HL-60/S4 treated with phorbol 12-myristate 13-acetate at 8.2 ng/mL for 4 days and 3 days (cell line): ENCODE data around the gene DCXR.

Source experiments
- in situ Hi-C: fragments of 300-500 bp; cut with MboI; formaldehyde crosslinking; loops from 2 replicates; pipeline ENCODE4 v1.15.0; 2022; ENCODE audit warnings: low sequenced_read_pairs

The DCXR gene

GRCh38 chr17:82073446-82073845 is 35.9 kb upstream of the DCXR start:
- in situ Hi-C loops = no loop called here

GRCh38 chr17:82072827-82073226 is 35.3 kb upstream of the DCXR start:
- in situ Hi-C loops = no loop called here

GRCh38 chr17:82070611-82071010 is 33.1 kb upstream of the DCXR start:
- in situ Hi-C loops = no loop called here

- in situ Hi-C loops = no loop called here
Measured at GRCh38 chr17:82065638-82066303, 28.3 kb upstream of the DCXR start, which contains the start of gene DUS1L. Gene DUS1L, minus strand, starts transcription at chr17:82065804. Its CDS starts 745 bp downstream, at chr17:82065059.

GRCh38 chr17:82065193-82065637 is 27.7 kb upstream of the DCXR start:
- in situ Hi-C loops = no loop called here

GRCh38 chr17:82064433-82065192 is 27.1 kb upstream of the DCXR start:
- in situ Hi-C loops = no loop called here

- in situ Hi-C loops = no loop called here
Measured at GRCh38 chr17:82063424-82064415, 26.2 kb upstream of the DCXR start.

- in situ Hi-C loops = no loop called here
Measured at GRCh38 chr17:82062984-82063368, 25.5 kb upstream of the DCXR start.

- in situ Hi-C loops = no loop called here
Measured at GRCh38 chr17:82062076-82062983, 24.8 kb upstream of the DCXR start.

GRCh38 chr17:82061047-82061925 is 23.8 kb upstream of the DCXR start:
- in situ Hi-C loops = no loop called here

- in situ Hi-C loops = no loop called here
Measured at GRCh38 chr17:82060614-82061013, 23.1 kb upstream of the DCXR start.

- in situ Hi-C loops = no loop called here
Measured at GRCh38 chr17:82060001-82060380, 22.5 kb upstream of the DCXR start.

- in situ Hi-C loops = no loop called here
Measured at GRCh38 chr17:82059272-82060000, 21.9 kb upstream of the DCXR start.

GRCh38 chr17:82058855-82059249 is 21.4 kb upstream of the DCXR start:
- in situ Hi-C loops = no loop called here

- in situ Hi-C loops = no loop called here
Measured at GRCh38 chr17:82058230-82058854, 20.8 kb upstream of the DCXR start.

GRCh38 chr17:82056729-82057621 is 19.5 kb upstream of the DCXR start:
- in situ Hi-C loops = no loop called here
